HG03175 (cell line): ENCODE data around the gene CDH13.

ENCODE experiments used
- ATAC-seq: cut with Tn5 transposase; IDR thresholded peaks from one replicate; pipeline ENCODE4 v1.9.1; 2021; ENCODE audit warnings: mild to moderate bottlenecking, moderate library complexity; ENCODE audit not compliant: unreplicated experiment

Gene CDH13

DNA sequence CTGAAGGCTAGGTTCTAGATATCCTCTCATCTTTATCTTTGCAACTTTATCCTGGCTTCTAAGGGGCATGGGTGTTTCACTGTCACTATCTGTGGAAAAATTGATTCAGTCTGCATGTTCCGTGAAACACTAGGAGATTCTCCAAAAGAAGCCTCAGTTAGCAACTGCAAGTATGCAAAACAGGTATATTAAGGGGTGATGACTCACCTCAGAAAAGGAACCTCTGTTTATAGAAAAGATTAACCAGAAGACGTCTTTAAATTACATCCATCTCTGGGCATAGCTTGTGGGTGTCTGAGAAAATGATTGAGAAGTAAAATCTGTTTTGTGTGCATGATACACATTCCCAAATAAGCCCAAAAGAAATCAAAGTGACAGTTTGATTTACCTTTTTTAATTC lies 827.2 kb downstream of the CDH13 start:
- peak; percentile 66 for ATAC-seq

DNA sequence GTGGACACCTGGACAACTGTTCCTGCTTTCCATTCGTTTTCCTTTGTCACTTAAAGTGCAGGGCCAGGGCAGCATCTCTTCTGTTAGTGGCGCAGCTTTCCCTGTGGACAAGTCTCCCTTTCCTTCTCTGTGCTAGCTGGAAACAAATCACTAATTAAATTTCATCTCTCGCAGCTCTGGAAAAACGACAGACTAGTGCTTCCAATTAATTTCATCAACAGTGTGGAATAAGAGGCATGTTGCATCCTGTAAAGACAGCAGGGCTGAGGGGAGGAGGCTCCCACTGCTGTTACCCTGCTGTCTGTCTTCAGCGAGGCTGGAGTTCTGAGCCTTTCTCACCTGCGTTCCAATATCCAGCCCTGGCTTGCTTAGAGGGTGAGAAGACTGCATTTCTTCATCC lies 828.9 kb downstream of the CDH13 start:
- no peak for ATAC-seq

DNA sequence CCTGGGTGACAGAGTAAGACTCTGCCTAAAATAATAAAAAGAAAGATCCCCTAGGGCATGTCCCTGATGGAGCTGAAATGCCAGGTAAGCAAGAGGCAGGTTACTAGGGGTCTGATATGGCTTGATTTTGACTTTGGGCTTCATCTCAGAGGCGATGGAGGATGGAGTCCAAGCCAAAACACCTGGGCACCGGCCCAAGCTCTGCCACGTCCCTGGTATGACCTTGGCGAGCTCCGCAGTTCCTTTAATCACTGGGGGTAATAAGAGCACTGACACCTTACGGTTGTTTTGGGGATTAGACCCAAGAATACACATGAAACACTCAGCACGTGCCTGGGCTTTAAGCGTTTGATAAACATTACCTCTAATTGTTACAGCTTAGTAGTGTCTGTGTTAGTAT lies 830.2 kb downstream of the CDH13 start:
- no peak for ATAC-seq

DNA sequence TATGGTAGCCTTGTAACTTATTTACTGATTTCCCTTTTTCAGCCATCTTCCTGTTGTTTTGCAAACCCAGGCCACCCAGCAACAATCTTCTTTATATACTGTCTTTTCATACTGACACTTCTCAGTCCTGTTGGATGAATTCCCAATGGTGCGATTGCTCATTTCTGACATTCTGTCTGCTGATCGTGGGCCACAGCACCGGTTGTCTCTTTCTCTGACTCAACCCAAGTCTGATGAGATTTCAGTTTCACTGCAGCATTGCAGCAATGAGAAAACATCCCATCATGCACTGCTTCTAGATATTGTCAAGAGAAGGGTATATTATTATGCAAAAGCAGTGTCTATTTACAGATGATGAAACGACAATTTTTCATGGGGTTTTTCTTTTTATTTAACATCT lies 831.8 kb downstream of the CDH13 start:
- ATAC-seq, result peak; percentile 84

DNA sequence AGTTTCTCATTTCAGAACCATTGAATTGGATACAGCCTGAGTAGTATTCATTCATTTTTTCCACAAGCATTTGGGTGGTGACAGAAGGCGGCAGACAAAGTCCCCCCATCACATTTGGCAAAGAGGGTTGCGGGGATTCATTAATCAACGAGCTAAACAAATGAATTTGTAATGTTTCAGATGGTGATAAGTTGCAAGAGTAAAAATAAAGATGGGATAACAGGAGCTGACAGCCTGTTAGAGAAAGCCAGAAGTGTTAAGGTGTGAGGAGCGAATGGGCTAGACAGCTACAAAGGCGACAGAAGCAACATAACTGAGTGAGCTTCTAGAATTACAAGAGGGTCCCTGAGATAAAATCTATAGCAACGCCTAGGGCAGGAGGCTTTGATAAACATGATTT lies 838.2 kb downstream of the CDH13 start:
- no peak for ATAC-seq

DNA sequence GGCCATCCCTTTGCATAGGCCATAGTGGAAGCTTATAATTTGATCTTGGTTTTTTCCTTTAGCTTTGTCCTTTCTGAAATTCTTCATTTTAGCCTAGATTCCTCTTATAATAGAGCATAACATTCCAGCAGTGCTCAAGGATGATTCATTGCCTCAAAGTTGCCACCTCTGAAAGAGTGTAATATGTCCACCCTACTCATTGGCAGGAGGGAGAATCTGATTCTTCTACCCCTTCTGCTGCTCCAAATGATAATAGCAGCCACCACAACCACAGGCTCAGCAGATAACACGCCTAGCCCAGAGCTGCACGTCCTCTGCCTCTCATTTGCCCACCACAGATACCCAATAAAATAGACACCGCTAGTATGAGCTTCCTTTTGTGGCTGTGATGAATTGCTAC lies 843.6 kb downstream of the CDH13 start:
- no peak for ATAC-seq

DNA sequence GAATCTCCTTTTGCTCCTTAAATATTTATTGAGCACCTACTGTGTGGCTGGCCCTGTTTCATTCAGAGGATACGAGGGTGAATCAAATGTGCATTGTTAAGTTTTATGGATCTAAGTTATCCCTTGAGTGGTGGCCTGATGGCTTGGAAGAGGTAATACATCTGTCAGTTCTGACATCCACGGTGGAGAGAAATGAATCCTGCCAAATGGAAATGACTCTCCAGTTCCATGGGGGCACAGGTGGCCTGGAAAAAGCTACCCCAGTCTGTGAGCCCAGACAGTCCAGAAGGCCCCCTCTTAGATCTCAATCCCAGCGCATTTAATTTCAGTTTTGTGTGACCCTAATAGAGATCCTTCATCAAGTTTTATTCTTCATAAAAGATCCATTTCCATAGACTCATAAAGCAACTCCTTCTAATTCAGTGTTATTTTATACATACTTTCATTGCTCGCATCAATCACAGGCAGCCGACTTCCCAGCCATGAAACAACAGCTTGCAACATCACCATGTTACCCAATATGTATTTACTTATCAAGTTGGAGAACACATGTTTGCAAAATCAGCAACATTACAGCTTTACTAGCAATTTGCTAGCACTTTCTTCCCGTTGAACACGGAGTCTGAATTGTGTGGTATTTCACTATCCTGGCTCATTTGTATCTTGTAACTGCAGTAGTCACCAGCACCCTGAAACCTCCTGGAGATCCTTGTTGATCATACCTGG lies 846.2 kb downstream of the CDH13 start:
- no peak for ATAC-seq

DNA sequence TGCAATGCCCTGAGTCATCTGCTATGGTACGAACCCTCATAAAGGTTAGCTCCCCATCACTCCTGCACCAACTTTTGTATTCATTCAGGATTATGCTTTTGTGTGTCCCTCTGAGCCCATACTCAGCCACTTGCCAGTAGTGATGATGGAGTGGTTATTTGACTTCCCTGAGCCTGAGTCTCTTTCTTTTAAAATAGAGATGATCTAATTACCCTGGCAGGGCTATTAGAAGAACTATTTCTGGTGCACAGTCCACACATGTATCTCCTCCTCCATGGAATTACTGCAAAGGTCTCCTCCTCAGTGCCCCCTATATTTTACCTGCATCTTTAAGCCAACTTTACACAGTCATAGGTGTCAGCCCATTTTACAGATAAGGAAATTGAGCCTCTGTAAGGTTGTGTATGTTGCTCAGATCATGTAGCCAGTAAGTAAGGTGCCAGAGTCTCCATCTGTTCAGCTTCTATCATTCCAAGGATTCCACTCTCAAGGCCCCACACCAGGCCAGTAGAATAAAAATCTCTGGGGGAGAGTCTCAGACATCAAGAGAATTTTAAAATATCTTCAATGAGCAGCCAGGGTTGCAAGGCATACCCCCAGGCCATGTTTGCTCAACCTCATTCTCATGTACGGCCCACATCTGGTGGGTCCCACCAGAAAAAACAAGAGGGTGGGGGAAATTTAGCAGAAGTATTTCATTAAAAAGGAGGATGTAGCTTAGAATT lies 847.3 kb downstream of the CDH13 start:
- ATAC-seq, result no peak

DNA sequence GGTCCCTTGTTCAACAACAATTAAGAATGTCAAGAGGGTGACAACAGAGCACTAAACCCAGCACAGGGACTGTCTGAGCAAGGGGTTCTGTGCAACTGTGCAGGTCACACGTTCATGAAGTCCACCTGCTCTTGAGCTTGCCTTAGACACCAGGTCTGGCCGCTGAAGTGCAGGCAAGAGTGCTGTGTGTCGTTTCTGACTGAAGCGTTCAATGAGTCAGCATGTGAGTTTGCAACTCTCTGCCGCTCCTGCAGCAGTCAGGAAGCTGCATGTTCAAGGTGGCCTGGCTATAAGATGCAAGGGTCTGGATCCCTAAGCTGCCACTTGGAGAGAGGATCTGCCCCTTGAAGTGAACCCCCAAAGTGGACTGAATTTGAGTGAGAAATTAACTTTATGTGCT lies 848.3 kb downstream of the CDH13 start:
- ATAC-seq, result no peak

DNA sequence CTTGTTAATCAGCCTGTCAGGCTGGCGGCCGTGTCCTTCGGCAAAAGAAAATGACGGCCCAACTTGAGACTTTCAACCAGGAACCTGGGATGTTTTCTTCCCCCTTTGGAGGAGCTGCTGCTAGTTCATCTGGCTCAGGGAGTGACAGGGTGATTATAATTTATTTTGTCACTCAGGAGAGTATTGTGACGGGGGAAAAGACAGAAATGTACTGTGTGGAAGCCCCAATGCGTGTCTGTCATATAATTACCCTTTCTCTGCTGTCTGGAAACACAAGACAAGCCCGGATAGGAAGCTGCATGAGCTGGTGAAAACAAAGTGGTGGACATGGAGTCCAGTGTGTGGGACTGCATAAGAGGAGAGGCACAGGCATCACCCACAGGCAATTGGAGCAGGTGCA lies 854.8 kb downstream of the CDH13 start:
- no peak for ATAC-seq

DNA sequence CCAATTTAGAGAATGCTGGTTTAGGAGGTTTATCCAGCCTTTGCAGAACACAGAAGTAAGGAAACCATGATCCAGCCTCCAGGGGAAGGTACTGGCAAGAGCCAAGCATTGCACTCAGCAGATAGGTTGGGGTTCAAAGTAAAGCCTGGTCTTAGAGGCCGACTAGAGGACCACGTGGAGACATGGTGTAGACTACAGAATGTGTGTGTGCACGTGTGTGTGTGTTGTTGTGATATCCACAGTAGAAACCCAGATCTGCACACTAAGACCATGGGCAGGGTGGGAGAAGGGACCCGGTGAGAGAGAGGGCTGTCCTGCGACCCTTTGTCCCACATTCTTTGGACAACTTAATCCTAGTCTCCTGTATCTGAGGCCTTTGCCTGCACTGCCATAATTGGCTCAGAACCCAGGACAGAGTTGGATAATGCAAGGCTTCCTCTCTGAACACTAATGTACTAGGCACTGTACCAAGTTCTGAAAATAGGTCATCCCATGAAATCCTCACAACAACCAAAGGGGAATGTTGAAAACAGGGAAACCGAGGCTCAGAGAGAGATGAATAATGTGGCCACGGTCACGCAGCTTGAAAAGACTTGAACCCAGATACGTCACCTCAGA lies 855.9 kb downstream of the CDH13 start:
- no peak for ATAC-seq

DNA sequence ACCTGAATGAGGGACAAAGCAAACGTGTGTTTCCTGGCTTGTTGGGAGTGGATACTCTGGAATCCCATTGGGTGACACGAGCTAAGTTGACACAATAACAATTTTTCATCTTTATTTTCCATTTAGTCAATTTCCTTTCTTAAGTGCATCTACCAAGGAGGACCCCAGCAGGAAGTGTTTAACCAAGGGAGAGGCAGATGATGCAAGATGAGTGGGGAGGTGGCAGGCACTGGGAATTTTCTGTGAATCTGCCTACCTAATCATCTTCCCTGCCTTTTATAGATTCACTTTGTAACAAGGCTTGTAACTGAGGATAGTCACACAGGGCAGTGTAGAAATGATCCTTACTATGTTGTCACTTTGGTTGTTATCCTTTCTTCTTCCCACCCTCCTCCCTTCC lies 863.3 kb downstream of the CDH13 start:
- no peak for ATAC-seq

DNA sequence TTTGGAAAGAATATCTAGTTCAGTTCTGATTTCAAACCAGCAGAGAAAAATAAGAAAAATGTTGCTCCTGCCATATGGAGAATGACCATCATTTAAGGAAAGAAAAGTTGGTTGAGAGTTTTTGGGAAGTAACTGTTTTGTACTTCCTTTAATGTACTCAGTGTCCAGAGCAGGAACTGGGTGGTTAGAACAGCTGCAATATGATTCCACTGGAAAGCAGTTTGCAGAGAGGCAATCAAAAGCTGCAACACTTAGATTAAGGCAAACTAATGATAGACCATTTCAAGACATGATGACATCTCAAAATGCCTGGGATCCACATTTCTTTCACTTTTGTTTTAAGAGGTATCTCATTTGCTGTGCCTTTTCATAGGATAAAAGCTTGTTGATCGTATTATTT lies 867.7 kb downstream of the CDH13 start:
- ATAC-seq, result no peak

DNA sequence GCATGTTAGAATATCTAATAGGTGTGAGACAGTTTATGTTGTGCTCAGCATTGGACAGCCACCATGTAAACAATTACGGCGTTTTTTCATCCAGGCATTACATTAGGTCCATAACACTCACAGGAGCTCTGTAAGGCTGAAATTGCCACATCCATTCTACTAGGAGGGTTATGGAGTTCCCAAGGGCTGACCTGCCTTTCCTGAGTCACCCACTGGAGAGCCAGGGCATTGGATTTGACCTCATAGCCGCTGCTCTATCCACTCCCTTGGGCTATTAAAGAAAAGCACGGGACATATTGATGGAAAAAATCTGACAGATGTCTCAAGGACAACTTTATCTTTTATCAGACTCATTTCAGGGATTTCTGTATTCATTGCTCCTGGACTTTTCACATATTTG lies 874.7 kb downstream of the CDH13 start:
- no peak for ATAC-seq

DNA sequence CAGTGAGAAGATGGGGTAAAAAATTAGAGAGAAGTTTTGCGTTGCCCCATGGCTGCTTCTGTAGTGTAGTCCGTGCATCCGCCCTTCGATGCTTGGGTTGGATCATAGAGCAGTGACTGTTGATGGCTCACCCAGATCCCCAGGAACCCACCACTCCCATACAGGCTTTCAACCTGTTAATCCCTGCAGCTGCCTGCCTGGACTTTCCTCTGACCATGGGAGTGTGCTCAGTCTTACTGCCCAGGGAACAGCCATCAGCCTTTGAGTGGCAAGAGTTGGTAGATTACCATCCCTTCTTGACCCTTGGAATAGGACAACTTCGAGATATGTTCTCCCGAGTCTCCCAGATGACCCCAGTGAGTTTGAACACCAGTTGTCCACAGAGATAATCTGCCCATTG lies 881.5 kb downstream of the CDH13 start:
- no peak for ATAC-seq

DNA sequence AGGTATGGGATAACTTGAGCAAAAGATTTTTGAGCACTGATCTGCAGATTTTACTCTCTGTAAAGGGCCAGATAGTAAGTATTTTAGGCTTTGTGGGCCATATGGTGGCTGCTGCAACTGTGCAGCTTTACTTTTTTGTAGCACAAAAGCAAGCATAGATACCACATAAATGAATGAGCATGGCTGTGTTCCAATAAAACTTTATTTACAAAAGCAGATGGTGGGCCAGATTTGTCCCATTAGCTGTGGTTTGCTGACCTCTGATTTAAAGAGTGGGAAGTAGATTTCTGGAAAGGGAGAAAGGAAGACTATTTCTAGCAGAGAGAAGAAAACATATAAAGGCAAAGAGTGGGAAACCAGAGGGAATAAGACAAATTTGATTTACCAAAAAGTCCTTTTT lies 882.5 kb downstream of the CDH13 start:
- no peak for ATAC-seq

DNA sequence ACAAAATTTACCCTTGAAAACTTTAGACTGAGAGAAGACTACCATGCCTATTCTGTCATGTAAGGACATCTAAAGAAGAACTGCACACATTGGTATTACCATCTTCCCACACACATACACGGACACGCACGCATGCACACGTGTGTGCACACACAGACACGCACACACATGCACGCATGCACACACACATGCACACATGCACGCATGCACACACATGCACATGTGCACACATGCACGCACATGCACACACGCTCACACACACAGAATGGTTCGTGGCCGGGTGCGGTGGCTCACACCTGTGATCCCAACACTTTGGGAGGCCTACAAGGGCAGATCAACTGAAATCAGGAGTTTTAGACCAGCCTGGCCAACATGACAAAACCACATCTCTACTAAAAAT lies 884.1 kb downstream of the CDH13 start:
- no peak for ATAC-seq

DNA sequence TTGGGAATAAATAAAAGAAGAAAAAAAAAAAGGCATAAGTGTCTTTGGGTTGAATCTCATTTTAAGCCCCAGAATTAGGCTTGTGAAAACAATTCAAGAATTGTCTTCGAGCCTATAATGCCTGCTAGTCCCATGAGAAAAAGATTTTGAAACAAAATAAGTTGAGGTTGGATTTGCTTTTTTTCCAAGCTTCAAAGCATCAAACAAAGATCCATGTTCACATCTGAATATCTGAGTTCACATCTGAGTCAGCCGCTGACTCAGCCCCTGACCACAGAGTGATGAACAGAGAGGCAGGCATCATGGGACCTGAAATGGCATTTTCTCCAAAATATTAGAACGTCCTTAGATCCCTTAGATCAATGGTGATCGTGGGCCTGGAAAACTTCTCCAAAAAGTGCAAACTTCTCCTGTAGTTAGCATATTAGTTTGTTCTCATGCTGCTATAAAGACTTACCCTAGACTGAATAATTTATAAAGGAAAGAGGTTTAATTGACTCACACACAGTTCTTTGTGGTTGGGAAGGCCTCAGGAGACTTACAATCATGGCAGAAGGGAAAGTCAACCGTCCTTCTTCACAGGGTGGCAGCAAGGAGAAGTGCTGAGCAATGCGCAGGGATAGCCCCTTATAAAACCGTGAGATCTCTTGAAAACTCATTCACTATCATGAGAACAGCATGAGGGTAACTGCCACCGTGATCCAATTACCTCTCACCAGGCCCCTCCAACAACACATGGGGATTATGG lies 886.4 kb downstream of the CDH13 start:
- ATAC-seq, result no peak

DNA sequence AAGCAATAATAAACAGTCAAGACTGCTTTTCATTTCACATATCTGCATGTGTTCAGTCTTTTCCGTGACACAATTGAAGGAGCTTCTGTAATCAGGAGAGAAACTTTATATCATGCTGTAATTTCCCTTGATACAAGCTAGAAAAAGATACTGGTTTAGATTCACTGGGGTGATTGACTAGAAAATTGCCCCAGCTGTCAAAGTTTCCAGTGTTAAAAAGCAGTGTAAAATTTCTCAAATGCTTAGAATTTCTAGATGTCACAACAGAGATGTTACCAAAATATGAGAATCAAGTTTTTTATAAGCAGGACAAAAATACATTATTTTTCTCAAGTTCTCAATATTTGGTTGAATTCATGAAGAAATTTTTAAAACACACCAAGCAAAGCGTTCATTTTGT lies 888.6 kb downstream of the CDH13 start:
- no peak for ATAC-seq

DNA sequence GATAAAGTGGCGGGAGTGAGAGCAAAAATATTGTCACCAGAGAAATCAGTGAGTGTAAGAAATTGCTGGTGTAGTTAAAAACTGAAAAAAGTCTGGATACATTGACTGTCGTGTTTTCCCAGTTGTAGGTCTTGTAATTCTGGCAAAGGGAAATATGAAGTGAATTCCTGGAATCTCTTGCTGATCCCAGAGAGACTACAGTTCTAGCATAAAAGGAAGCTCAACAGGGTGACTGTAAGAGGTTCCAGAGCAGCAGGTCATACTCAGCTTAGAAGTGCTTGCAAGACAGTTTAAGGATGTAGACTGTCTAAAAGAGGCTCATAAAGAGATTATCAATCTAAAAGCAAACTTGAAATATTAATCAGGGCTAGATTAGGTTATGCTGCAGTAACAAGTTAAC lies 890.2 kb downstream of the CDH13 start:
- ATAC-seq, result no peak

DNA sequence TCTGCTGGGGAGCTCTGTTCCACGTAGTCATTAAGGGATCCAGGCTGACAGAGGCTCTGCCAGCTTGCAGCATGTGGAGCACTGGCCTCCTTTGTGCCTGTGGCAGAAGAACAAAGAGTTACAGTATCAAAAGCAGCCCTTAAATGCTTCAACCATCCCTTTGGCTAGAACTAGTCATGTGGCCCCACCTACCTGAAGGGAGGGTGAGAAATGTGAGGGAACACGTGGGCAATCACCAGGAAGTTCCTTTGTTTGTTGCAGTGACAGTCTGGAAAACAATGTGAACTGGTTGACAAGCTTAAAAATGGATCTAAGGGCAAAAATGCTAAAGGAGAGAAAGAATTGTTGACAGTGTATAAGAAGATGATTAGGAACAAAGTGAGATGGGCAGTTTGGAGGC lies 890.6 kb downstream of the CDH13 start:
- ATAC-seq, result no peak

DNA sequence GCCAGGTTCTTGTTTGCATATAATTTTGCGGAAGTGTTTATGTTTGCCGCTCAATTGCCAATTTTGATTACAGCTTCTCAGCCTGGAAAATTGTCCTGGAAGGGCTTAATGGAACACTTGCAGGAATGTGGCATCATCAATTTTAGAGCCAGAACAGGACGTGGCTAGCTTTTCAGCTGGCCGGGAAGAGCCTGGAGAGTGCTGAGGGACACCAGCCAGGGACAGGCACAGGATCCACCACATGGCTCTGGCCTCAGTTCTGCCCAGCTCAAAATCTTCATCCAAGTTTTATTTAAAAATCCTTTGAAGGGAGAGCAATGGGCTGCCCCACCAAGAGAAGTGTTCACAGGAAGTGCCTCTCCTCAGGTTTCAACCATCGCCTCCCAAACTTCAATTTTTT lies 893.8 kb downstream of the CDH13 start:
- ATAC-seq, result no peak
